Left hindlimb (tissue), 1 donor: ENCODE results near the gene GATA3.

Source experiments
- DNase-seq: peaks from one replicate; pipeline ENCODE4 v3.0.0-alpha.2; 2018

Gene GATA3

GRCh38 chr10:8065651-8066050 lies 11.2 kb downstream of the GATA3 start:
- no peak for DNase-seq

GRCh38 chr10:8066124-8066523 lies 11.6 kb downstream of the GATA3 start:
- no peak for DNase-seq

DNA sequence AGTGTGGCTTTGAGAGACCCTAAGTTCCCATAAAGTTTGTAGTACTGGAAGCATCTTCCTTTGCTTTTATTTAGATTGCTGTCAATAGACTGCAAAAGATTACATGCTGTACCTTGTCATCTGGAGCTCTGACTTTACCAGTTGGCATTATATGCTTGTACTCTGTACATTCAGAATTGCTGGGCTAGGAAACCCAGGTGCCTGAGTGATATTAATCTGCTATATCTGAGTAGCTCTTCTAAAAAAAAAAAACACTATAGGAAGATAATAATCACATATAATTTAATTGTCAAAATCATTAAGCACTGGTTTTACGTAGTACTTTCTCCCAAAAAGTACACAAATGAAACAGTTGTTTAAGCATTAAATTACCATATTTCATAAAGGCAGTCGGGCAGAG lies 12.3 kb downstream of the GATA3 start:
- DNase-seq: no peak

GRCh38 chr10:8069108-8069507 lies 14.6 kb downstream of the GATA3 start:
- no peak for DNase-seq

- no peak for DNase-seq
These were observed 15.1 kb downstream of the GATA3 start for GRCh38 chr10:8069627-8070026.

GRCh38 chr10:8070440-8070839 lies 16.0 kb downstream of the GATA3 start:
- no peak for DNase-seq

- no peak for DNase-seq
These were observed 16.5 kb downstream of the GATA3 start for GRCh38 chr10:8071006-8071405.

DNA sequence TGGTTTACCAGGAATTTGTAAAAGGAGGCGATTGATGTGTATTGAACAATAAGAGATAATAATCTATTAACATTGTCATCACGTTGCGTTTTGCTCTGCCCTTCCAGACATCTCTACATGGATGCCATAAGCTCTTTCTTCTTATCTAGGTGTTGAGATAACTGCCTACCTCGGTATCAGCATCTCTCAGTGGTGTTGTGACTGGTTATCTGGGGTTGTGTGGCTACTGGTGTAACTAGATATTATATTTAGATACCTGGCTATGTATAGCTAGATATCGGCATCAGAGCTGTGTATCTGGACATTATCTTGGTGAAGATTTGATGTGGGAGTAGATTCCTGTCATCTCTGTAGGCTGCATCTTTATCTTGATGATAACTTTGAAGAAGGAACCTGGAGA lies 17.2 kb downstream of the GATA3 start:
- no peak for DNase-seq

- DNase-seq: no peak
These were observed 17.7 kb downstream of the GATA3 start for GRCh38 chr10:8072211-8072610.

DNA sequence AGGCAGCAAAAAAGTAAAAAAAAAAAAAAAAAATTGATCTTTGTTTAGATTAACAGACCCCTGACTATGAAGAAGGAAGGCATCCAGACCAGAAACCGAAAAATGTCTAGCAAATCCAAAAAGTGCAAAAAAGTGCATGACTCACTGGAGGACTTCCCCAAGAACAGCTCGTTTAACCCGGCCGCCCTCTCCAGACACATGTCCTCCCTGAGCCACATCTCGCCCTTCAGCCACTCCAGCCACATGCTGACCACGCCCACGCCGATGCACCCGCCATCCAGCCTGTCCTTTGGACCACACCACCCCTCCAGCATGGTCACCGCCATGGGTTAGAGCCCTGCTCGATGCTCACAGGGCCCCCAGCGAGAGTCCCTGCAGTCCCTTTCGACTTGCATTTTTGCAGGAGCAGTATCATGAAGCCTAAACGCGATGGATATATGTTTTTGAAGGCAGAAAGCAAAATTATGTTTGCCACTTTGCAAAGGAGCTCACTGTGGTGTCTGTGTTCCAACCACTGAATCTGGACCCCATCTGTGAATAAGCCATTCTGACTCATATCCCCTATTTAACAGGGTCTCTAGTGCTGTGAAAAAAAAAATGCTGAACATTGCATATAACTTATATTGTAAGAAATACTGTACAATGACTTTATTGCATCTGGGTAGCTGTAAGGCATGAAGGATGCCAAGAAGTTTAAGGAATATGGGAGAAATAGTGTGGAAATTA lies 19.4 kb downstream of the GATA3 start:
- DNase-seq: no peak

- DNase-seq: no peak
These were observed 20.4 kb downstream of the GATA3 start for GRCh38 chr10:8074881-8075280.

DNA sequence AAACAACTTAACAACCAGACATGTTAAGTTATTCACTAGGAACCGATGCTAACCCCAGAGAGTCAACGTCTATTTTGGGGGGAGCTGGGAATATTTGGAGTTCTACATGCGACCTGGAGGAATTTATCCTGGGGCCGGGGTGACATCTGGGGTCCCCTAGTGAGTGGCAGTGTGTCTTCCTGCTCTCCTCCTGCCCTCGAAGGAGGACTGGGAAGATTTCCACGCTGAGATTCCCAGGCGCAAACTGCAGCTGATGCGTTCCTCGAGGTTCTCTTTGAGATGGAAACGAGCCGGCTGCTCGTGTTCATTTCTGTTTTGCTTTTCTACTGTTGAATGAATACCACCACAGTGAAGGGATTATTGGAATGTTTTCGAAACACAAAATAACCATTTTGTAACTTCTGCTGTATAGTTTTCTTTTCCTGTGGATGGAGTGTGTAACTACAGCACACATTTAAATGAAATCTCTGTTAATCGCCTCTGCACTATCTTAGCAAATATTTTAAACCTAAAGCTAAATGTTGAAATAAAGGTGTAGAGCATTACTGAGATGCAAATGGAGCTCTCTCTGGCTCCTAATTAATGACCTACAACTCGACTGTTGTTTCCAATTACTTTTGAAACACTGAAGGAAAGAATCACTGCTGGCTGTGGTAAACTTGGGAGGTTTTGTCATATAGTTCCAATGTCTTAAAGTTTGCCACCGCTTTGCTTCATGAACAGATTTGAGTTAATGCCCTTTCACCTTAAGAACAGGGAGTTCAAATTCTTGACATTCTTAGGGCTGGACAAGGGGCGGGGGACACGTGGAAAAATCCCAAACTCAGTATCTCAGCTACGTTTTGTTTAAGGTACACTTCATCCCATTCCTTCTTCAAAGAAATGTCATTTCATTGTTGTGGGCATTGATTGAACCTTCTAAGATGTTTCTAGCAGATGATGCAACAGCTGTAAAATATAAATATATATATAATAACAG lies 21.1 kb downstream of the GATA3 start:
- no peak for DNase-seq

GRCh38 chr10:8076933-8077332 lies 22.4 kb downstream of the GATA3 start:
- no peak for DNase-seq

DNA sequence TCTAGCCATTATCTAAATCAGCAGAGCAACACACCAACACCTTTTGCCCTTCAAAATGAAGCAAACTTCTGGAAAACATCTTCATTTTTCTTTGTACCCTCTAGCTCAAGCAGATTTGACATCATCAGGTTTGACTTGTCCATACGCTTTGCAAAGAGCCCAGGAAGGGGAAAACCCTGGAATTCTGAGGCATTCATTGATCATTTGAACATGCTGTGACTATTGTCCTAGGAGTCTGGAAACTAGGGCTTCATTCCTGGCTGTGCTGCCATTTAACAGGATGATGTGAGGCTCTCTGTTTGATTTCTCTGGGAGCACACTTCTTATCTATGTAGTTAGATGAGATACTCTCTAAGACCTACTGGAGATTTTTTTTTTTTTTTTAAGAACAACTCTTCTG lies 23.5 kb downstream of the GATA3 start:
- no peak for DNase-seq

DNA sequence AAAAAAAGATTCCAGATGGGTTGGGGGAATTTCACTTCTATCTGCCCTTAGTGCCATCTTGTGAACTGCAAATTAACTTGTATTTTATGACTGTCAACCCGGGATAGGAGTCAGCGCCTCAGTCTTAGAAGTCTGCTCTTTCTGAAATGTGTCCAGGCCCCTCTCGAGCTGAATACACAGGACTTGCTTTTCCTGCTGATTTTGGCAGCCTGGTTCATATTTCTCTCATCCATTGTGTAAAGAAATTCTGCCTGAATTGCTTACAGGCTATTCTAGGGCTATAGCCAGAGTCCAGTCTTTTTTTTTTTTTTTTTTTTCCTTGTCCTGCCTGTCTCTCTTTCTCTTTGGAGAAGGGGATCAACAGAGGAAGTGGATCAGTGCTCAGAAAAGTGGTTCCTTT lies 24.6 kb downstream of the GATA3 start:
- no peak for DNase-seq

- no peak for DNase-seq
These were observed 30.3 kb downstream of the GATA3 start for GRCh38 chr10:8084799-8085198.

DNA sequence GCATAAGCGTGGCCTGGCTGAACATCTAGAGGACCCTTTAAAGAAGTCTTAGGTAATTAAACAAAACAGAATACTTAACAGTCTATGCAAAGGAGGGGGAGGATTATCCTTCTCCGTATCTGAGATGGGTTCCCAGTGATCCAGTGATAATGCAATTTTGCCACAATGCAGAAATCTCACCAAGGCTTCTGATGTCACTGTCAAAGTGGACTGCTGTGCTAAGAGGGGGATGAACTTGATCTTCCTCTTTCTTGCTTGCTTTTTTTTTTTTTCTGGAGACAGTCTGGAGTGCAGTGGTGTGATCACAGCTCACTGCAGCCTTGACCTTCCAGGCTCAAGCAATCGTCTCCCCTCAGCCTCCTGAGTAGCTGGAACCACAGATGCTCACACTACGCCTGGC lies 30.8 kb downstream of the GATA3 start:
- no peak for DNase-seq

DNA sequence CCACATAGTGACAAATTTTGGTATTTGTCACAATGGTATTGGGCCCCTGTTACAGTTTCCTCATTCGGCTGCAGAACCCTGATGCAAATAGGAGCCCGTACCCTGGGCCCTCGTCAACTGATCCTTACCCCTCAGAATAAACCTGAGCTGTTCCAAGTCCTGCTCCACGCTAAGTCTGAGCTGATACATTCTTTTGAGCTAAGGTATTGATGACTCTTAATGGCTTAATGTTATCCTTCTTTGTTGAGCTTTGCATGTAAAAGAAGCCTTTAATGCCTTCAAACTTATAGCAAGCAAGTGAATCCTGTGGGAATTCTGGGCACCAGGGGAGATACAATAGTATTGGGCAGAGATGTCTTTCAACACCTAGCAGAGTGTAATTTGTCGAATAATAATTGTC lies 31.8 kb downstream of the GATA3 start:
- no peak for DNase-seq

DNA sequence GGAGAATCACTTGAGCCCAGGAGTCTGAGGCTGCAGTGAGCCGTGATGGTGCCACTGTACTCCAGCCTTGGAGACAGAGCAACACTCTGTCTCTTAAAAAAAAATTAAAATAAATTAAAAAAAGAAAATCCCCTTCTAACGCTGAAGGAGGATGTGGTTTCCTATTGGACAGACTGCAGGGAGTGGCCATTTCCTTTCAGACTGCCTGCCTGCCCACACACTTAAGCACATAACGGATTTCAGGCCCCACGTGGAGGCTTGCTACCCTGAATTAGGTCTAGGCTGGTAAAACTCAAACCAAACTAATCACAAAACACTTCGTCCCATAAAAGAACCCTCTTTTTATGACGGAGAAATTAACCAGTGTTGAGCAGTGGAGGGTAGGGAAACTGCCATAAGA lies 34.0 kb downstream of the GATA3 start:
- DNase-seq: no peak

DNA sequence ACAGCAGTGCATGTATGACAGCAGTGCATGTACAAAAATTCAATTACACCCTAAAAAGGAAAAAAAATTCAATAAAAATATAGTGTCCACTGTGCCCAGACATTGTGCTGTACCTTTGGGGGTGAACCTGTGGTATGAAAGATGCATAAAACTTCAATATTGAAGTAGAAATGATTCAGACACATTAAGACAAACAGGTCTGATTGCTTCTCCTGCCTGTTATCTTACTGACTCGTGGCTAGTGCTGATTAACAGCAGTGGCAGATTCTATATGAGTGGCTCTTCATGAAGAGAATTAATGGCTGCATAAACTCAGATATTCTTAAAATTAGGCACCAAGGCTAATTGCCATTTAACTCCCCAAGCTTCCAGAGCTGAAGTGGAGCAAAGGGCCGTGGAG lies 37.9 kb downstream of the GATA3 start:
- DNase-seq: no peak

- DNase-seq: no peak
These were observed 41.5 kb downstream of the GATA3 start for GRCh38 chr10:8095959-8096358.

GRCh38 chr10:8096931-8097330 lies 42.4 kb downstream of the GATA3 start:
- no peak for DNase-seq

GRCh38 chr10:8100366-8100765 lies 45.9 kb downstream of the GATA3 start:
- no peak for DNase-seq

DNA sequence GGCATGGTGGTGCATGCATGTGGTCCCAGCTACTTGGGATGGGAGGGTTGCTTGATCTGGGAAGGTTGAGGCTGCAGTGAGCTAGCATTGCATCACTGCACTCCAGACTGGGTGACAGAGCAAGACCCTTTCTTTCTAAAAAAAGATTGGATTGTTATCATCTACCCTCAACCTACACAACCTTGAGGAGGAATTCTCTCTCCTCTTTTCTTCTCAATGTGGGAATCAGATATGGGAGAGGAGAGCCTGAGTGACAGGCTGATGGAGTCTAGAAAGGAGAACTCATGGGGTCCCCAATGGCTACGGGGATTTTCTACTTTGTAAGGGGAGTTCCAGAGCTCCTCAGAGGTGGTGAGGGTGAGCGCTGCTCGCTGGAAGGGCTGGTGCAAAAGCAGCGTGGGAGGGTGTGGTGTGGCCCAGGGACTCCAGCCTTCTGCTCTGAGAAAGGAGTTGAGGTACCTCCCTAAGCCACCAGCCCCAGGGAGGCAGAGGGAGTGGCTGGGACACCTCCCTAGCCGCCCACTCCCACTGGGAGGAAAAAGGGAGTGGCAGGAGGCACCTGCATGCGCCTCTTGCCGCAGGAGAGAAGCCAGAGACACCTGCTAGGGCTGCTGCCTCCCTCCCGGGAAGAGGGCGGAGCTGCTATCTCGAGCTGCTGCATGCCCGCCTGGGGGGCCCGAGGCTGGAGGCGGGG lies 48.4 kb downstream of the GATA3 start:
- DNase-seq: no peak
